Measurements from ENCODE around the gene SDC3. TPM values are rescaled to one million over a fixed set of nuclear protein-coding genes. Genes with fewer than 3 reads are reported as not detected.

Gene SDC3
- total and polyA plus RNA-seq, 2 of the 8 experiments (the other 6 are each of a cell fraction or from before 2014, with no cell fraction given): 7.0 to 27.0 TPM

- Histone ChIP-seq H4K20me1 (replicated peaks in 1 of 2; ENCODE audit: control insufficient read depth in 1 of 2, insufficient read depth in 2 of 2, low read length in 2 of 2) (no peaks in the 10 kb centered on the region), H2BK12ac (ENCODE audit: low read depth, low read length) (no peak overlapping the region), H3K23me2 (ENCODE audit: low read depth, low read length) (no peaks in the 10 kb centered on the region), H4K8ac (ENCODE audit: extremely low read depth, insufficient read depth, low read length) (no peak overlapping the region; the same call in 1 of the 2 replicates), H3K4me3 (ENCODE audit: extremely low read depth in 1 of 4, insufficient read depth in 2 of 4, low read depth in 3 of 4, low read length in 4 of 4) (no peak overlapping the region), H2BK15ac (ENCODE audit: low read length) (no peak overlapping the region), H3K79me2 (ENCODE audit: control insufficient read depth in 1 of 2, insufficient read depth in 2 of 2, low read length in 2 of 2) (no peaks in the 10 kb centered on the region), H3K4me1 (replicated peaks in 1 of 4; ENCODE audit: control insufficient read depth in 3 of 4, insufficient read depth in 4 of 4, low read length in 3 of 4) (peaks cover 0 to 8% (median 5%) of the 10 kb centered on the region in 4 experiments; a peak in 4 of 7 replicates), H2BK20ac (ENCODE audit: low read length) (no peak overlapping the region), H2BK120ac (replicated peaks; ENCODE audit: low read depth, low read length) (no peak overlapping the region), H3K14ac (ENCODE audit: insufficient read length) (no peak overlapping the region), H3K27ac (ENCODE audit: low read depth, low read length) (peak overlapping the region; percentile 22; the same call in 1 of the 2 replicates), H2BK5ac (ENCODE audit: low read depth, low read length) (peak overlapping the region; percentile 52; the same call in 1 of the 2 replicates), H2AK5ac (ENCODE audit: low read depth, low read length) (no peak overlapping the region), H3K9me3 (ENCODE audit: insufficient read depth in 2 of 2, low read depth in 1 of 2, low read length in 1 of 2) (peaks cover 26 to 30% of the 10 kb centered on the region in 2 experiments), H3K36me3 (ENCODE audit: control insufficient read depth in 2 of 4, insufficient read depth in 4 of 4, low read length in 3 of 4) (peaks cover 6 to 30% (median 20%) of the 10 kb centered on the region in 4 experiments), H3K23ac (ENCODE audit: insufficient read length) (no peak overlapping the region), H3K56ac (replicated peaks; ENCODE audit: insufficient read length, low read depth, low read length) (no peak overlapping the region), H3K27me3 (replicated peaks in 1 of 4; ENCODE audit: control insufficient read depth in 3 of 4, extremely low read depth in 1 of 4, insufficient read depth in 3 of 4, low read length in 3 of 4) (no peaks in the 10 kb centered on the region; a peak in 1 of 7 replicates), H3K18ac (ENCODE audit: extremely low read depth, low read length) (peak overlapping the region; percentile 48; the same call in 1 of the 2 replicates), H4K91ac (replicated peaks; ENCODE audit: insufficient read length, low read length) (peak overlapping the region; percentile 86), H3K79me1 (ENCODE audit: low read depth, low read length) (no peaks in the 10 kb centered on the region), H2AFZ (ENCODE audit: low read length) (no peak overlapping the region), H3K4me2 (ENCODE audit: insufficient read depth in 1 of 2, low read depth in 2 of 2, low read length in 2 of 2) (no peak overlapping the region), H3K9ac (replicated peaks in 1 of 4; ENCODE audit: extremely low read depth in 1 of 4, low read depth in 3 of 4, low read length in 3 of 4) (no peak overlapping the region), H4K5ac (ENCODE audit: insufficient read length, low read depth, low read length) (no peak overlapping the region), H3K4ac (replicated peaks; ENCODE audit: insufficient read length, low read depth, low read length) (no peak overlapping the region)
- CTCF ChIA-PET (ENCODE audit: partially characterized antibody): interaction anchor here (4.7 to 7.2 kb wide), 2 partner anchors 40 to 69 kb away, joined by 31 to 41 read pairs; no protein-coding TSS in a partner anchor
- POLR2A ChIA-PET (ENCODE audit: partially characterized antibody): interaction anchor here (0.8 to 1.9 kb wide), 2 partner anchors 17 to 31 kb away, joined by 3 to 6 read pairs; no protein-coding TSS in a partner anchor
- no peak for FAIRE-seq
- DNase-seq (ENCODE audit: low read depth in 1 of 2, low spot score in 2 of 2): no peak
- TF ChIP-seq RNF2 (IDR thresholded peaks at IDR 0.05; ENCODE audit: borderline replicate concordance, low read depth, low read length, missing control alignments, poor library complexity, severe bottlenecking) (no peak), NANOG (IDR thresholded peaks at IDR 0.05; ENCODE audit: insufficient read depth, low read depth, low read length, poor library complexity, severe bottlenecking) (no peak), RAD21 (IDR thresholded peaks at IDR 0.05 in 1 of 2, conservative IDR thresholded peaks at IDR 0.05 in 1 of 2; ENCODE audit: low read depth in 2 of 2, low read length in 2 of 2) (no peak), YY1 (IDR thresholded peaks at IDR 0.05; ENCODE audit: low read depth, low read length) (no peak), HDAC6 (IDR thresholded peaks at IDR 0.05; ENCODE audit: low read depth, low read length) (no peak), ATF2 (IDR thresholded peaks at IDR 0.05; ENCODE audit: low read length) (no peak), RBBP5 (IDR thresholded peaks at IDR 0.05; ENCODE audit: borderline replicate concordance, low read depth, low read length) (no peak), POLR2A (IDR thresholded peaks at IDR 0.05; ENCODE audit: control extremely low read depth in 1 of 2, low read depth in 2 of 2, low read length in 2 of 2) (no peak)
- WGBS, 2 experiments (ENCODE audit: extremely low coverage in 1 of 2, insufficient coverage in 1 of 2, insufficient read length in 1 of 2, insufficient replicate concordance in 2 of 2, low coverage in 1 of 2, low lambda C conversion rate in 2 of 2, missing lambda C conversion rate in 1 of 2): 80% methylated on average over 6 of the region's 6 CpGs; no CpG with 5 or more reads in 1 of the 2 experiments
Measured at GRCh38 chr1:30871276-30871871, 37.2 kb downstream of the SDC3 start.
